Adrenal gland (tissue), 5 donors: ENCODE measurements around the gene PCDHGB6.

Experiments
- POLR2A ChIP-seq, 2 donors: fragments of 450-650 bp; IDR thresholded peaks; one replicate each; pipeline ENCODE4 v1.6.1; 2017; ENCODE audit warnings: antibody characterized with exemption in 2 of 2, mild to moderate bottlenecking in 2 of 2, moderate library complexity in 1 of 2
- TF ChIP-seq, protein P1 (sequence below), 6 experiments: fragments of 450-650 bp in 4 of 6; fragments of 200-600 bp in 2 of 6; sonication (generic) in 1 of 6; IDR thresholded peaks; 1 replicate in 5 of 6; 2 replicates in 1 of 6; pipeline versions ENCODE4 v1.5.1 to v1.8.0; 2016 to 2021; ENCODE audit warnings: antibody characterized with exemption in 6 of 6, mild to moderate bottlenecking in 2 of 6, moderate library complexity in 1 of 6
- donor health status: DM: no; HTN: no; CAD: no.

DNA sequence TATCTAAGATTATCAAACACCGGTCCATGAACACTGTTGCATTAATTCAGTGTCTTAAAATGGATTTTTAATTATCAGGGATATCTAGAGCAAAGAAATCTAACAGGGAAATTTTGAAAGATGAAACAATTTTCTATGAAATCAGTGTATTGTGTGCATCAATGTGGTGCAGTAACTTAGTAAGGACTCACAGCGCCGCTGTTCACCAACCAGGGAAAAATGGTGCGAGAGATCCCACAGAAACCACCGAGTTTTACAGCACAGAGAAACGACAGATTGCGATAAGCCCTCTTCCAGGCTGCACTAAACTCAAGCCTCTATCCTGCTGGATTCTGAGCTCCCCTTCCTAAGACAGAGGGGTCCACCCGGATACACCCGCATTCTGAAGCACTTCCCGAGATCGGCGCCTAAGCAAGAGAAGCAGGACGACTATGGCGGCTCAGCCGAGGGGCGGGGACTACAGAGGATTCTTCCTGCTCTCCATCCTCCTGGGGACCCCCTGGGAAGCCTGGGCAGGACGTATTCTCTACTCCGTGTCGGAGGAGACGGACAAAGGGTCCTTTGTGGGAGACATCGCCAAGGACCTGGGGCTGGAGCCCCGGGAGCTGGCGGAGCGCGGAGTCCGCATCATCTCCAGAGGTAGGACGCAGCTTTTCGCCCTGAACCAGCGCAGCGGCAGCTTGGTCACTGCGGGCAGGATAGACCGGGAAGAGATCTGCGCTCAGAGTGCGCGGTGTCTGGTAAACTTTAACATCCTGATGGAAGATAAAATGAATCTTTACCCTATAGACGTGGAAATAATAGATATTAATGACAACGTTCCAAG is 25.1 kb upstream of the PCDHGB6 start, which contains the start of gene PCDHGA7:
- TF ChIP-seq, protein P1, sequence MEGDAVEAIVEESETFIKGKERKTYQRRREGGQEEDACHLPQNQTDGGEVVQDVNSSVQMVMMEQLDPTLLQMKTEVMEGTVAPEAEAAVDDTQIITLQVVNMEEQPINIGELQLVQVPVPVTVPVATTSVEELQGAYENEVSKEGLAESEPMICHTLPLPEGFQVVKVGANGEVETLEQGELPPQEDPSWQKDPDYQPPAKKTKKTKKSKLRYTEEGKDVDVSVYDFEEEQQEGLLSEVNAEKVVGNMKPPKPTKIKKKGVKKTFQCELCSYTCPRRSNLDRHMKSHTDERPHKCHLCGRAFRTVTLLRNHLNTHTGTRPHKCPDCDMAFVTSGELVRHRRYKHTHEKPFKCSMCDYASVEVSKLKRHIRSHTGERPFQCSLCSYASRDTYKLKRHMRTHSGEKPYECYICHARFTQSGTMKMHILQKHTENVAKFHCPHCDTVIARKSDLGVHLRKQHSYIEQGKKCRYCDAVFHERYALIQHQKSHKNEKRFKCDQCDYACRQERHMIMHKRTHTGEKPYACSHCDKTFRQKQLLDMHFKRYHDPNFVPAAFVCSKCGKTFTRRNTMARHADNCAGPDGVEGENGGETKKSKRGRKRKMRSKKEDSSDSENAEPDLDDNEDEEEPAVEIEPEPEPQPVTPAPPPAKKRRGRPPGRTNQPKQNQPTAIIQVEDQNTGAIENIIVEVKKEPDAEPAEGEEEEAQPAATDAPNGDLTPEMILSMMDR (IDR thresholded peaks at IDR 0.05): no peak
- no peak for TF ChIP-seq POLR2A (IDR thresholded peaks at IDR 0.05)
